Suprapubic skin (tissue), 3 donors: ENCODE results near the gene HLA-DOA.

ENCODE experiments used
- CTCF ChIP-seq, 2 donors: fragments of 200-600 bp in 1 of 2; fragments of 450-650 bp in 1 of 2; sonication (generic) in 1 of 2; IDR thresholded peaks; one replicate each; pipeline ENCODE4 v1.5.1; 2016 to 2019; ENCODE audit warnings: antibody characterized with exemption in 2 of 2, mild to moderate bottlenecking in 1 of 2, moderate library complexity in 1 of 2
- POLR2A ChIP-seq, 2 donors: fragments of 450-650 bp; IDR thresholded peaks; one replicate each; pipeline ENCODE4 v1.6.1; 2017; ENCODE audit warnings: antibody characterized with exemption in 2 of 2, mild to moderate bottlenecking in 2 of 2, moderate library complexity in 2 of 2

DNA sequence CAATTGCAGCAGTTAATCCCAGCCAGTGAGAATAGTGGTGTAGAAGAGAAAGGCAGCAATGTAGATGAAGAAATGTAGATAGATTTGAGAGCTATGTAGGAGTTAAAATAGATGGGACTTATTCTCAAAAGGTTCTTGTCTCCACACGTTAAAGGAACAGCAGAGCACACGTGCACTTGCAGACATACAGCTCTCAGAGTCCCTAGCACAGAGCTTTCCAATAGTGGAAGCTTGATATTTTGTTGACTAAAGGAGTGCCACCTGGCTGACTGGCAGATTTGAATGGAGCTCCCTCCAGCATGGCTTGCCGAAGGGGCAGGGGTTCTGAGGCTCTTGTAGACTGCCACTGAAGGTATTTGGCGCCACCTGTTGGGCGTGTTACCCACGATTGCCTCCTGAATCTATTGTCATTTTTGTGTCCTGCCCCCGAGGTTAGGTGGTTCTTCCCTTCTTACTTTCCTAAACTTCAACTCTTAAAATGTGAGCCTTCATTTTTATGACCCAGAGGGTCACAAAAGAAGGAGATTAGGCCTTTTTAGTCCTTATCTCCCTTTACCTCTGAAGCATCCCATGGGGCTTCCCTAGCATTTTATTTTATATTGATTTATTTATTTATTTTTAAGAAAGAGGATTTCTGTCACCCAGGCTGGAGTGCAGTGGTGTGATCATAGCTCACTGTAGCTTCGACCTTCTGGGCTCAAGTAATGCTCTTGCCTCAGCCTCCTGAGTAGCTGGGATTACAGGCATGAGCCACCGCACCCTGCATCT, 24.6 kb downstream of the HLA-DOA start:
- TF ChIP-seq CTCF (IDR thresholded peaks at IDR 0.05), result peak; percentile 75 to 85
- TF ChIP-seq POLR2A (IDR thresholded peaks at IDR 0.05), result no peak
